DMS 273 (cell line): ENCODE data around the gene PAQR6.

ENCODE experiments used
- DNase-seq: peaks from one replicate; lab custom pipeline; 2025; ENCODE audit not compliant: unreplicated experiment; lab: John Stamatoyannopoulos, UW

PAQR6 gene

GRCh38 chr1:156266051-156266450 lies 18.2 kb upstream of the PAQR6 start:
- no peak for DNase-seq

- no peak for DNase-seq
Observed at GRCh38 chr1:156263288-156263655, 15.4 kb upstream of the PAQR6 start.

GRCh38 chr1:156262461-156263287 lies 14.8 kb upstream of the PAQR6 start:
- DNase-seq, result no peak

GRCh38 chr1:156260896-156261295 lies 13.0 kb upstream of the PAQR6 start:
- no peak for DNase-seq

GRCh38 chr1:156259805-156260204 lies 11.9 kb upstream of the PAQR6 start:
- peak; percentile 34 for DNase-seq

GRCh38 chr1:156258859-156259258 lies 11.0 kb upstream of the PAQR6 start:
- DNase-seq, result no peak

- no peak for DNase-seq
Observed at GRCh38 chr1:156257711-156258110, 9.9 kb upstream of the PAQR6 start.

GRCh38 chr1:156253634-156254033 lies 5.8 kb upstream of the PAQR6 start:
- no peak for DNase-seq

GRCh38 chr1:156251527-156251926 lies 3.7 kb upstream of the PAQR6 start:
- DNase-seq, result peak; percentile 88

GRCh38 chr1:156249593-156249992 lies 1.7 kb upstream of the PAQR6 start:
- DNase-seq, result no peak

- peak; percentile 62 for DNase-seq
Observed at GRCh38 chr1:156248323-156248683, 447 bp upstream of the PAQR6 start.

GRCh38 chr1:156246781-156247459 lies 936 bp downstream of the PAQR6 start:
- peak; percentile 73 for DNase-seq

- peak; percentile 62 for DNase-seq
Observed at GRCh38 chr1:156246241-156246780, 1.5 kb downstream of the PAQR6 start.

- peak; percentile 72 for DNase-seq
Observed at GRCh38 chr1:156245451-156246232, 2.2 kb downstream of the PAQR6 start.

- no peak for DNase-seq
Observed at GRCh38 chr1:156244712-156245111, 3.1 kb downstream of the PAQR6 start.

- no peak for DNase-seq
Observed at GRCh38 chr1:156244126-156244525, 3.7 kb downstream of the PAQR6 start.

- DNase-seq, result no peak
Observed at GRCh38 chr1:156242738-156243137, 5.1 kb downstream of the PAQR6 start.

- no peak for DNase-seq
Observed at GRCh38 chr1:156241926-156242325, 5.9 kb downstream of the PAQR6 start, which contains the start of gene BGLAP. TSS of gene BGLAP (plus strand) at chr1:156242184. CDS start at chr1:156242232, 48 bp downstream.

GRCh38 chr1:156241311-156241811 lies 6.5 kb downstream of the PAQR6 start:
- DNase-seq, result peak; percentile 54

- no peak for DNase-seq
Observed at GRCh38 chr1:156238248-156238647, 9.6 kb downstream of the PAQR6 start.

- no peak for DNase-seq
Observed at GRCh38 chr1:156236164-156236563, 11.7 kb downstream of the PAQR6 start.
